Colonic mucosa (tissue), 4 donors: ENCODE measurements around the gene SPTB. TPM values are rescaled to one million over a fixed set of nuclear protein-coding genes. Genes with fewer than 3 reads are reported as not detected.

Experiments used
- DNase-seq: peaks from one replicate; pipeline ENCODE4 v3.0.0-alpha.2; 2020
- H3K27ac ChIP-seq: fragments of 200-600 bp; one replicate; pipeline ENCODE4 v1.8.0; 2021
- H3K27me3 ChIP-seq: fragments of 200-600 bp; one replicate; pipeline ENCODE4 v1.8.0; 2021
- H3K36me3 ChIP-seq: fragments of 200-600 bp; one replicate; pipeline ENCODE4 v1.8.0; 2021
- H3K4me1 ChIP-seq: fragments of 200-600 bp; one replicate; pipeline ENCODE4 v1.8.0; 2021; ENCODE audit warnings: mild to moderate bottlenecking
- H3K4me3 ChIP-seq: fragments of 200-600 bp; one replicate; pipeline ENCODE4 v1.8.0; 2021
- H3K9ac ChIP-seq, 2 donors: one replicate each; pipeline ENCODE4 v1.7.0; 2013; ENCODE audit warnings: control low read depth in 2 of 2, low read depth in 2 of 2, low read length in 2 of 2
- H3K9me3 ChIP-seq: fragments of 200-600 bp; one replicate; pipeline ENCODE4 v1.8.0; 2021
- CTCF ChIP-seq: fragments of 200-600 bp; IDR thresholded peaks from one replicate; pipeline ENCODE4 v1.8.0; 2022; ENCODE audit warnings: antibody characterized with exemption, mild to moderate bottlenecking
- intact Hi-C: fragments of 100-400 bp; cut with DNase I; formaldehyde crosslinking; loops from one replicate; pipeline ENCODE4 v1.14.1; 2022
- total RNA-seq, 2 donors: library from RNA; stranded (reverse); fragmentation: NEBNext Ultra II Directional in 1 of 2; extraction: Animal tissue kit (Norgen Biotek cat#: 25700) in 1 of 2; gene quantifications; one replicate each; pipeline ENCODE4 v1.2.1, GENCODE V29; 2021
- donor health status: healthy.
- donor health status: DM: no; HTN: no; CAD: no.
- donor health status: DM: no; HTN: no; CAD: no.

Gene SPTB
- total RNA-seq, 2 donors from 2014 or later = 0.42 to 0.52 TPM

- Histone ChIP-seq H3K27ac (no peak overlapping the region), H3K4me1 (no peaks in the 10 kb centered on the region), H3K36me3 (no peaks in the 10 kb centered on the region), H3K9ac (no peak overlapping the region), H3K4me3 (no peak overlapping the region), H3K9me3 (no peaks in the 10 kb centered on the region), H3K27me3 (no peaks in the 10 kb centered on the region)
- intact Hi-C loops = no loop called here
- TF ChIP-seq CTCF = no peak
- DNase-seq = no peak
These were observed 106.7 kb downstream of the SPTB start for GRCh38 chr14:64773046-64773445.

GRCh38 chr14:64772397-64772950, 107.2 kb downstream of the SPTB start:
- Histone ChIP-seq H3K4me1 (no peaks in the 10 kb centered on the region), H3K36me3 (no peaks in the 10 kb centered on the region), H3K9ac (no peak overlapping the region), H3K27me3 (no peaks in the 10 kb centered on the region), H3K27ac (no peak overlapping the region), H3K9me3 (no peaks in the 10 kb centered on the region), H3K4me3 (no peak overlapping the region)
- no peak for DNase-seq
- TF ChIP-seq CTCF = no peak
- intact Hi-C loops = no loop called here

GRCh38 chr14:64771161-64771560, 108.5 kb downstream of the SPTB start:
- Histone ChIP-seq H3K4me1 (no peaks in the 10 kb centered on the region), H3K27ac (no peak overlapping the region), H3K4me3 (no peak overlapping the region), H3K9me3 (no peaks in the 10 kb centered on the region), H3K36me3 (no peaks in the 10 kb centered on the region), H3K9ac (no peak overlapping the region), H3K27me3 (no peaks in the 10 kb centered on the region)
- intact Hi-C loops = no loop called here
- no peak for TF ChIP-seq CTCF
- no peak for DNase-seq

- H3K36me3 ChIP-seq = no peaks in the 10 kb centered on the region
- no peak for DNase-seq
- no peaks in the 10 kb centered on the region for H3K27me3 ChIP-seq
- TF ChIP-seq CTCF = no peak
- no peaks in the 10 kb centered on the region for H3K9me3 ChIP-seq
- intact Hi-C loops = no loop called here
- H3K4me1 ChIP-seq = no peaks in the 10 kb centered on the region
- H3K4me3 ChIP-seq = no peak overlapping the region
- H3K9ac ChIP-seq = no peak overlapping the region
- no peak overlapping the region for H3K27ac ChIP-seq
These were observed 109.0 kb downstream of the SPTB start for GRCh38 chr14:64770751-64771150.

GRCh38 chr14:64769096-64770020, 110.3 kb downstream of the SPTB start:
- Histone ChIP-seq H3K4me3 (no peak overlapping the region), H3K4me1 (no peaks in the 10 kb centered on the region), H3K36me3 (no peaks in the 10 kb centered on the region), H3K27me3 (no peaks in the 10 kb centered on the region), H3K9ac (no peak overlapping the region), H3K9me3 (no peaks in the 10 kb centered on the region), H3K27ac (no peak overlapping the region)
- DNase-seq = no peak
- intact Hi-C loops = no loop called here
- TF ChIP-seq CTCF = no peak
